Uterus (tissue), 2 donors: ENCODE measurements around the gene PDE1C.

Source experiments
- POLR2A ChIP-seq, 2 donors: fragments of 450-650 bp; IDR thresholded peaks; one replicate each; pipeline ENCODE4 v1.6.1; 2016; ENCODE audit warnings: antibody characterized with exemption in 2 of 2, mild to moderate bottlenecking in 1 of 2, moderate library complexity in 1 of 2
- TF ChIP-seq, protein P1 (sequence below), 4 experiments: fragments of 200-600 bp in 2 of 4; fragments of 450-650 bp in 2 of 4; sonication (generic) in 2 of 4; IDR thresholded peaks; one replicate each; pipeline ENCODE4 v1.5.1; 2016 to 2019; ENCODE audit warnings: antibody characterized with exemption in 4 of 4, mild to moderate bottlenecking in 2 of 4, moderate library complexity in 1 of 4

GRCh38 chr7:31974351-31974750 is 95.9 kb downstream of the PDE1C start:
- TF ChIP-seq, protein P1, sequence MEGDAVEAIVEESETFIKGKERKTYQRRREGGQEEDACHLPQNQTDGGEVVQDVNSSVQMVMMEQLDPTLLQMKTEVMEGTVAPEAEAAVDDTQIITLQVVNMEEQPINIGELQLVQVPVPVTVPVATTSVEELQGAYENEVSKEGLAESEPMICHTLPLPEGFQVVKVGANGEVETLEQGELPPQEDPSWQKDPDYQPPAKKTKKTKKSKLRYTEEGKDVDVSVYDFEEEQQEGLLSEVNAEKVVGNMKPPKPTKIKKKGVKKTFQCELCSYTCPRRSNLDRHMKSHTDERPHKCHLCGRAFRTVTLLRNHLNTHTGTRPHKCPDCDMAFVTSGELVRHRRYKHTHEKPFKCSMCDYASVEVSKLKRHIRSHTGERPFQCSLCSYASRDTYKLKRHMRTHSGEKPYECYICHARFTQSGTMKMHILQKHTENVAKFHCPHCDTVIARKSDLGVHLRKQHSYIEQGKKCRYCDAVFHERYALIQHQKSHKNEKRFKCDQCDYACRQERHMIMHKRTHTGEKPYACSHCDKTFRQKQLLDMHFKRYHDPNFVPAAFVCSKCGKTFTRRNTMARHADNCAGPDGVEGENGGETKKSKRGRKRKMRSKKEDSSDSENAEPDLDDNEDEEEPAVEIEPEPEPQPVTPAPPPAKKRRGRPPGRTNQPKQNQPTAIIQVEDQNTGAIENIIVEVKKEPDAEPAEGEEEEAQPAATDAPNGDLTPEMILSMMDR (IDR thresholded peaks at IDR 0.05): no peak
- no peak for TF ChIP-seq POLR2A (IDR thresholded peaks at IDR 0.05)
